Measurements from ENCODE around the gene MRPL49. TPM values are rescaled to one million over a fixed set of nuclear protein-coding genes. Genes with fewer than 3 reads are reported as not detected.

MRPL49 gene
- total and polyA plus RNA-seq, 2 of the 13 experiments (the other 11 are each of a cell fraction or from before 2014, with no cell fraction given) = 39.2 to 53.3 TPM

- TF ChIP-seq ETV6 (CRISPR knock-in tag; conservative IDR thresholded peaks at IDR 0.05) (no peak), ATF7-NPFF (CRISPR knock-in tag; IDR thresholded peaks at IDR 0.05; ENCODE audit: low read depth) (no peak; the same call in 1 of the 2 replicates), HNF1B (CRISPR knock-in tag; IDR thresholded peaks at IDR 0.05) (peak; percentile 78), ZNF264 (CRISPR knock-in tag; IDR thresholded peaks at IDR 0.05) (no peak), NFIB (CRISPR knock-in tag; IDR thresholded peaks at IDR 0.05; ENCODE audit: borderline replicate concordance) (0 out of 2 replicates have a peak, but pooled peaks have one; percentile 77), ZSCAN31 (CRISPR knock-in tag; IDR thresholded peaks at IDR 0.05; ENCODE audit: low read depth) (peak; percentile 87), KLF16 (CRISPR knock-in tag; IDR thresholded peaks at IDR 0.05) (peak in 1 of 2 experiments; percentile 72; a peak in 2 of 4 replicates), ZNF451 (CRISPR knock-in tag; IDR thresholded peaks at IDR 0.05) (peak; percentile 85), ISL2 (CRISPR knock-in tag; IDR thresholded peaks at IDR 0.05) (peak; percentile 74), ZNF335 (CRISPR knock-in tag; IDR thresholded peaks at IDR 0.05) (peak; percentile 41; the same call in 1 of the 2 replicates), NFYB (CRISPR knock-in tag; IDR thresholded peaks at IDR 0.05) (no peak; the same call in 1 of the 2 replicates), ZMAT3 (CRISPR knock-in tag; conservative IDR thresholded peaks at IDR 0.05) (peak; percentile 66; the same call in 1 of the 2 replicates), MTF2 (CRISPR knock-in tag; IDR thresholded peaks at IDR 0.05; ENCODE audit: borderline replicate concordance) (0 out of 2 replicates have a peak, but pooled peaks have one; percentile 43), RFXANK (CRISPR knock-in tag; IDR thresholded peaks at IDR 0.05) (peak; percentile 57; the same call in 1 of the 2 replicates), USF2 (IDR thresholded peaks at IDR 0.05; ENCODE audit: low read depth, low read length) (no peak), USF2 (CRISPR knock-in tag; IDR thresholded peaks at IDR 0.05; ENCODE audit: borderline replicate concordance) (peak; percentile 70; the same call in 1 of the 2 replicates), THAP11 (CRISPR knock-in tag; IDR thresholded peaks at IDR 0.05) (peak; percentile 93), ZNF788 (CRISPR knock-in tag; IDR thresholded peaks at IDR 0.05; ENCODE audit: borderline replicate concordance) (peak; percentile 82; the same call in 1 of the 2 replicates)
- TF ChIP-seq, protein P1, sequence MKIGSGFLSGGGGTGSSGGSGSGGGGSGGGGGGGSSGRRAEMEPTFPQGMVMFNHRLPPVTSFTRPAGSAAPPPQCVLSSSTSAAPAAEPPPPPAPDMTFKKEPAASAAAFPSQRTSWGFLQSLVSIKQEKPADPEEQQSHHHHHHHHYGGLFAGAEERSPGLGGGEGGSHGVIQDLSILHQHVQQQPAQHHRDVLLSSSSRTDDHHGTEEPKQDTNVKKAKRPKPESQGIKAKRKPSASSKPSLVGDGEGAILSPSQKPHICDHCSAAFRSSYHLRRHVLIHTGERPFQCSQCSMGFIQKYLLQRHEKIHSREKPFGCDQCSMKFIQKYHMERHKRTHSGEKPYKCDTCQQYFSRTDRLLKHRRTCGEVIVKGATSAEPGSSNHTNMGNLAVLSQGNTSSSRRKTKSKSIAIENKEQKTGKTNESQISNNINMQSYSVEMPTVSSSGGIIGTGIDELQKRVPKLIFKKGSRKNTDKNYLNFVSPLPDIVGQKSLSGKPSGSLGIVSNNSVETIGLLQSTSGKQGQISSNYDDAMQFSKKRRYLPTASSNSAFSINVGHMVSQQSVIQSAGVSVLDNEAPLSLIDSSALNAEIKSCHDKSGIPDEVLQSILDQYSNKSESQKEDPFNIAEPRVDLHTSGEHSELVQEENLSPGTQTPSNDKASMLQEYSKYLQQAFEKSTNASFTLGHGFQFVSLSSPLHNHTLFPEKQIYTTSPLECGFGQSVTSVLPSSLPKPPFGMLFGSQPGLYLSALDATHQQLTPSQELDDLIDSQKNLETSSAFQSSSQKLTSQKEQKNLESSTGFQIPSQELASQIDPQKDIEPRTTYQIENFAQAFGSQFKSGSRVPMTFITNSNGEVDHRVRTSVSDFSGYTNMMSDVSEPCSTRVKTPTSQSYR (CRISPR knock-in tag; IDR thresholded peaks at IDR 0.05; ENCODE audit: borderline replicate concordance) = 0 out of 2 replicates have a peak, but pooled peaks have one; percentile 12
- TF ChIP-seq, protein P2, sequence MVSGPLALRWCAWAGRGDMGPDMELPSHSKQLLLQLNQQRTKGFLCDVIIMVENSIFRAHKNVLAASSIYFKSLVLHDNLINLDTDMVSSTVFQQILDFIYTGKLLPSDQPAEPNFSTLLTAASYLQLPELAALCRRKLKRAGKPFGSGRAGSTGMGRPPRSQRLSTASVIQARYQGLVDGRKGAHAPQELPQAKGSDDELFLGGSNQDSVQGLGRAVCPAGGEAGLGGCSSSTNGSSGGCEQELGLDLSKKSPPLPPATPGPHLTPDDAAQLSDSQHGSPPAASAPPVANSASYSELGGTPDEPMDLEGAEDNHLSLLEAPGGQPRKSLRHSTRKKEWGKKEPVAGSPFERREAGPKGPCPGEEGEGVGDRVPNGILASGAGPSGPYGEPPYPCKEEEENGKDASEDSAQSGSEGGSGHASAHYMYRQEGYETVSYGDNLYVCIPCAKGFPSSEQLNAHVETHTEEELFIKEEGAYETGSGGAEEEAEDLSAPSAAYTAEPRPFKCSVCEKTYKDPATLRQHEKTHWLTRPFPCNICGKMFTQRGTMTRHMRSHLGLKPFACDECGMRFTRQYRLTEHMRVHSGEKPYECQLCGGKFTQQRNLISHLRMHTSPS (CRISPR knock-in tag; IDR thresholded peaks at IDR 0.05; ENCODE audit: low read depth) = no peak
Observed at GRCh38 chr11:65117206-65118096, 4.7 kb upstream of the MRPL49 start, which contains the start of gene ZNHIT2 (continued).

Measured in HepG2 (cell line).